ENCODE results near the gene NSMCE4A.
A peak's percentile ranks its signal among the peaks of the same experiment; 100 is the strongest.

The NSMCE4A gene

DNA sequence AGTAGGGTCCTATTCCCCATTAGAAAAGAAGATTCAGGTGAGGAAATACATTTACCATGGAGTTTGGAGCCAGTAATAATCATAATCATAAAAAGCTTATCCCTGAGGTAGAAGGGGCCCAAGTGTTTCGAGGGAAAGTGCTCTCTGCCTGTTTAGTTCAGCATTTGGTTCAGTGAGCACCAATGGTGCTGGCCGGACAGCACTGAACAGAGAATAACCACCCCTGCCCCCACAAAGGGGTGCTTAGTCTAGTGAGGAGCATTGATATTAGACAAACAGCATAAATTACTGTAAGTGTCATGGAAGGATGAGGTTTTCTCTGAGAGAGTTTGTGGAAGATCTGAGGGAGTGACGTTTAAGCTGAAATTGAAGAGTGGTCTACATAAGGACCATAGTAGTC, 25.6 kb downstream of the NSMCE4A start:
- TF ChIP-seq, protein P1, sequence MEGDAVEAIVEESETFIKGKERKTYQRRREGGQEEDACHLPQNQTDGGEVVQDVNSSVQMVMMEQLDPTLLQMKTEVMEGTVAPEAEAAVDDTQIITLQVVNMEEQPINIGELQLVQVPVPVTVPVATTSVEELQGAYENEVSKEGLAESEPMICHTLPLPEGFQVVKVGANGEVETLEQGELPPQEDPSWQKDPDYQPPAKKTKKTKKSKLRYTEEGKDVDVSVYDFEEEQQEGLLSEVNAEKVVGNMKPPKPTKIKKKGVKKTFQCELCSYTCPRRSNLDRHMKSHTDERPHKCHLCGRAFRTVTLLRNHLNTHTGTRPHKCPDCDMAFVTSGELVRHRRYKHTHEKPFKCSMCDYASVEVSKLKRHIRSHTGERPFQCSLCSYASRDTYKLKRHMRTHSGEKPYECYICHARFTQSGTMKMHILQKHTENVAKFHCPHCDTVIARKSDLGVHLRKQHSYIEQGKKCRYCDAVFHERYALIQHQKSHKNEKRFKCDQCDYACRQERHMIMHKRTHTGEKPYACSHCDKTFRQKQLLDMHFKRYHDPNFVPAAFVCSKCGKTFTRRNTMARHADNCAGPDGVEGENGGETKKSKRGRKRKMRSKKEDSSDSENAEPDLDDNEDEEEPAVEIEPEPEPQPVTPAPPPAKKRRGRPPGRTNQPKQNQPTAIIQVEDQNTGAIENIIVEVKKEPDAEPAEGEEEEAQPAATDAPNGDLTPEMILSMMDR (IDR thresholded peaks at IDR 0.05; ENCODE audit: low read depth, low read length, missing control alignments), result no peak
- in situ Hi-C loops (cut with HindIII; ENCODE audit: low pct_ligation_motif_present, low sequenced_read_pairs), result no loop called here
- no peaks in the 10 kb centered on the region for H3K27me3 ChIP-seq (replicated peaks)
- H3K4me3 ChIP-seq (ENCODE audit: low read depth, low read length), result no peak overlapping the region
- H3K36me3 ChIP-seq (replicated peaks), result no peaks in the 10 kb centered on the region
- no peak overlapping the region for H3K27ac ChIP-seq
- DNase-seq, result no peak

DNA sequence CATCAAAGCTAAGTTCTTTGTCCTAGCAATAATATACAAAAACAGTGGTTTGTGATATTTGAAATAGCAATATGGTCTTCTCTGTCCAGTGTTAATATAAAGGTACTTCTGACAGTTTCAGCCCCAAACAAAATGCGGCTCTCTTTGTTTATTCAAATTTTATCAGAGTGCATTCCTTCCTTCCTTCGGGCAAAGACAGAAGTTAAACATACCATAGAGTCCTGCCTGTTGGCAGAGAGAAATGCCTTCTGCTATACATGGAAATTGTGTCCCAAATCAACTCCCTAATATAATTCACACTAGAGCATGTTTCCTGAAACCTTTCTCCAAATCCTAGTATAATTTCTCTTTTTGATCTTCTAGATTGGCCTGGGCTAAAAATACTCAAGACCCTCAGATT, 26.0 kb downstream of the NSMCE4A start:
- in situ Hi-C loops (cut with HindIII; ENCODE audit: low pct_ligation_motif_present, low sequenced_read_pairs), result no loop called here
- no peak overlapping the region for H3K4me3 ChIP-seq (ENCODE audit: low read depth, low read length)

DNA sequence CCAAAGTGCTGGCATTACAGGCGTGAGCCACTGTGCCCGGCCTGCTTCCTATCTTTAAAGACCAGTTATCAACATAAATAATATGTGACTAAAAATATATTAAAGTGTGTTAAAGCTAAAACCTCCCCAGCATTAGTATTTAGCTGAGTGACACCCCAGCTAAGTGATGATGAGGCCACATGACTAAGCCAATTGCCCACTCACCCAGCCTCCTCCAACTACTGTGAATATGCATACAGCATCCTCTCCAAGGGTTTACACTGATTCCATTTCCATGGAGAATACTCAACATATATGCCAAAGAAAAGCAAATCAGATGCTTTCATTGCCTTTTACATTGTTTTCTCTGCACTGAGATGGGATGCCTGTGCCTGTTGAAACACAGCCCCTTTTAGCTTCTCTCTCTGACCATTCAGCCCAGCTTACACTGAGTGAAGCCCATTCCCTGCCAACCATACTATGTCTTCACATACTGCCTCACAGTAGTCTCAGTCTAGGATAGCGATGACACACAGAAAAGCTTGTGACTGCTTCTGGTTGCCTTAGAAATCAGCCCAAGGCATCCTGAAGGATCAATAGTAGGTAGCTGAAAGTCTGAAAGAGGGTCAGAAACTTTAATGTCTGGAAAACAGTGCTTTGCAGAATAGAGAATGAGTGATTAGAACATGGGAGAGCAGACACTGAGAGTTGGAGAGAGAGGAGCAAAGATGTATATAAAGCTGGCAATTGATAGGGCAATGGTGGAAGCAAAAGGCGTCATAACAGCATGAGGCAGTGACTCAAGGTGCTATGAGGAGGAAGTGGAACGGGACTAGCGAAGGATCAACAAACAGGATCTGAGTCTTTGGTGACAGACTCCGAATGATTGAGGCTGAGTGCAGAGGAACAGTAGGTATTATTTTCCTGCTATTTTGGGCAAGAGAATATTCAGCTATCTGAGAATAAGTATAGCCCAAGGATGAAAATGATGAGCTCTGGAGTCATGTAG, 27.4 kb downstream of the NSMCE4A start:
- TF ChIP-seq, protein P1 (IDR thresholded peaks at IDR 0.05; ENCODE audit: low read depth, low read length, missing control alignments), result no peak
- Histone ChIP-seq H3K36me3 (replicated peaks) (no peaks in the 10 kb centered on the region), H3K27me3 (replicated peaks) (no peaks in the 10 kb centered on the region), H3K4me3 (ENCODE audit: low read depth, low read length) (no peak overlapping the region), H3K27ac (no peak overlapping the region)
- in situ Hi-C loops (cut with HindIII; ENCODE audit: low pct_ligation_motif_present, low sequenced_read_pairs), result no loop called here
- DNase-seq, result peak; percentile 27

More for the DNA sequence above, 26.0 kb downstream of the NSMCE4A start:
- Histone ChIP-seq H3K36me3 (replicated peaks) (no peaks in the 10 kb centered on the region), H3K27ac (no peak overlapping the region), H3K27me3 (replicated peaks) (no peaks in the 10 kb centered on the region)
- TF ChIP-seq, protein P1 (IDR thresholded peaks at IDR 0.05; ENCODE audit: low read depth, low read length, missing control alignments), result no peak
- DNase-seq, result no peak

DNA sequence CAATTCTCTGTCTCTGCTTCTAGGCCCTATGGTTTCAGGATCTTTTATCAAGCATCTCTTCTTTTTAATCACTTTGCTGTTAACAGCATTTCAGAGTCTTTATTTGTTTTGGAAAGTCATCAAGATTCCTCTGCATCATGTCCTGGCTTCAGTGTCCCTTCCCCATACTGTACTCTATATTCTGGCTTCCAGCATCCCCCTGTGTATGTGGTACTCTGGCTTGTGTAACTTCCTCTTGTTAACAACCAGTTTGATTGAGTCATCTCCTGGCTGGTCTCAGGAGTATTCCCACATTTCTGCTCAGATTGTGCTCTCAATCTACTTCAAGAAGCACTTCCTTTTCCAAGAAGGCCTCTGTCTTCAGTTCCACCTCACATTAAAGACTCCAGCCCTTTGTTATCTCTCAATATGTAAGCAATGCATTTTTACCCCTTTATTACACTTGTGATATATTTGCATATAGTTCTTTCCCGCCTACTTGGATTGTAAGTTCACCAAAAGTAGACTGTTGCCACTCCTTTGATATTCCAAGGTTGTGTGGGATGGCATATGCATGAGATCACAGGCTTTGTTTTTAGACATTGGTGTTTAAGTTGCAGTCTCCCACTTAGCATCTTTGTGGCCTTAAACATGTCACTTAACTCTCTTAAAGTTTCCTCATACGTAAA, 32.1 kb downstream of the NSMCE4A start:
- H3K4me3 ChIP-seq (ENCODE audit: low read depth, low read length), result no peak overlapping the region
- in situ Hi-C loops (cut with HindIII; ENCODE audit: low pct_ligation_motif_present, low sequenced_read_pairs), result no loop called here
- TF ChIP-seq, protein P1 (IDR thresholded peaks at IDR 0.05; ENCODE audit: low read depth, low read length, missing control alignments), result no peak
- no peaks in the 10 kb centered on the region for H3K36me3 ChIP-seq (replicated peaks)
- no peaks in the 10 kb centered on the region for H3K27me3 ChIP-seq (replicated peaks)
- DNase-seq, result peak; percentile 91
- peak overlapping the region; percentile 33 for H3K27ac ChIP-seq

DNA sequence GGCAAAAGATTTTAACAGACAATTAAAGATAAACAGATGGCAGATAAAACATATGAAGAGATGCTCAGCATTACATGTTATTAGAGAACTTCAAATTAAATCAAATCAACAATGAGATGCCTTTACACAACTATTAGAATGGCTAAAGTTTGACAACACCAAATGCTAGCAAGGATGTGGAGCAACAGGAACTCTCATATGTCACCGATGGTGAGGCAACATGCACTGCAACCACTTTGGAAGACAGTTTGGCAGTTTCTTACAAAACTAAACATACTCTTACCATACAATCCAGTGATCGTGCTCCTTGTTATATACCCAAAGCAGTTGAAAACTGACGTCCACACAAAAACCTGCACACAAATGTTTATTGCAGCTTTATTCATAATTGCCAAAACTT, 33.5 kb downstream of the NSMCE4A start:
- no peaks in the 10 kb centered on the region for H3K36me3 ChIP-seq (replicated peaks)
- in situ Hi-C loops (cut with HindIII; ENCODE audit: low pct_ligation_motif_present, low sequenced_read_pairs), result no loop called here
- no peaks in the 10 kb centered on the region for H3K27me3 ChIP-seq (replicated peaks)
- no peak overlapping the region for H3K27ac ChIP-seq
- TF ChIP-seq, protein P1 (IDR thresholded peaks at IDR 0.05; ENCODE audit: low read depth, low read length, missing control alignments), result no peak
- H3K4me3 ChIP-seq (ENCODE audit: low read depth, low read length), result no peak overlapping the region
- DNase-seq, result no peak

Measured in brain microvascular endothelial cell (primary cell).